ENCODE results near the gene SMG5. TPM values are rescaled to one million over a fixed set of nuclear protein-coding genes. Genes with fewer than 3 reads are reported as not detected.

Gene SMG5
- total RNA-seq, 2 experiments from 2014 or later = 87.9 to 88.9 TPM

DNA sequence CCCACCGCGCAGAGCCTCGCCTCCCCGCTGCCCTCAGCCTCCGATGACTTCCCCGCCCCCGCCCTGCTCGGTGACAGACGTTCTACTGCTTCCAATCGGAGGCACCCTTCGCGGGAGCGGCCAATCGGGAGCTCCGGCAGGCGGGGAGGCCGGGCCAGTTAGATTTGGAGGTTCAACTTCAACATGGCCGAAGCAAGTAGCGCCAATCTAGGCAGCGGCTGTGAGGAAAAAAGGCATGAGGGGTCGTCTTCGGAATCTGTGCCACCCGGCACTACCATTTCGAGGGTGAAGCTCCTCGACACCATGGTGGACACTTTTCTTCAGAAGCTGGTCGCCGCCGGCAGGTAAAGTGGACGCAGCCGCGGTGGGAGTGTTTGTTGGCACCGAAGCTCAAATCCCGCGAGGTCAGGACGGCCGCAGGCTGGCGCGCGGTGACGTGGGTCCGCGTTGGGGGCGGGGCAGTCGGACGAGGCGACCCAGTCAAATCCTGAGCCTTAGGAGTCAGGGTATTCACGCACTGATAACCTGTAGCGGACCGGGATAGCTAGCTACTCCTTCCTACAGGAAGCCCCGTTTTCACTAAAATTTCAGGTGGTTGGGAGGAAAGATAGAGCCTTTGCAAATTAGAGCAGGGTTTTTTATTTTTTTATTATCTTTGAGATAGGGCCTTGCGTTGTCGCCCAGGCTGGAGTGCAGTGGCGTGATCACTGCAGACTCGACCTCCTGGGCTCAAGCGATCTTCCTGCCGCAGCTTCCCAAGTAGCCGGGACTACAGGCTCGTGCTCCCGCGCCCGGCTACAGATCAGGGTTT lies 69.6 kb downstream of the SMG5 start, which contains the start of gene PMF1:
Gene PMF1 (plus strand): TSS at position 175 of the 811 bp plus-strand sequence. CDS start 9 bp downstream, at position 184.
- H2AFZ ChIP-seq (ENCODE audit: low read length) = peak within 1 kb of the TSS; percentile 78; the same call in 1 of the 2 replicates
- TSS peak; percentile 84 for BruUV-seq (replicated peaks)
- no peaks in the 10 kb centered on the region for H3K9me3 ChIP-seq (ENCODE audit: low read length)
- H3K4me3 ChIP-seq (ENCODE audit: low read depth, low read length, poor library complexity, severe bottlenecking) = peak within 1 kb of the TSS; percentile 78
- peak; percentile 96 for DNase-seq (ENCODE audit: low spot score)
- peaks cover 52% of the 10 kb centered on the region for H3K36me3 ChIP-seq (ENCODE audit: insufficient read depth, low read length)
- ChIA-PET POLR2A (interaction anchor here (0.5 to 2.9 kb wide), 18 partner anchors 9 to 111 kb away, joined by 3 to 18 read pairs (median 4); partner anchors contain the start of genes SEMA4A, SLC25A44 and SMG5), CTCF (ENCODE audit: unreplicated experiment) (interaction anchor here (0.6 to 1.0 kb wide), 5 partner anchors 9 to 61 kb away, joined by 3 to 11 read pairs (median 4); partner anchors contain the start of gene SLC25A44)
- TF ChIP-seq EZH2phosphoT487 (IDR thresholded peaks at IDR 0.05; ENCODE audit: borderline replicate concordance, low read depth, low read length) = no peak
- TF ChIP-seq, protein P1, sequence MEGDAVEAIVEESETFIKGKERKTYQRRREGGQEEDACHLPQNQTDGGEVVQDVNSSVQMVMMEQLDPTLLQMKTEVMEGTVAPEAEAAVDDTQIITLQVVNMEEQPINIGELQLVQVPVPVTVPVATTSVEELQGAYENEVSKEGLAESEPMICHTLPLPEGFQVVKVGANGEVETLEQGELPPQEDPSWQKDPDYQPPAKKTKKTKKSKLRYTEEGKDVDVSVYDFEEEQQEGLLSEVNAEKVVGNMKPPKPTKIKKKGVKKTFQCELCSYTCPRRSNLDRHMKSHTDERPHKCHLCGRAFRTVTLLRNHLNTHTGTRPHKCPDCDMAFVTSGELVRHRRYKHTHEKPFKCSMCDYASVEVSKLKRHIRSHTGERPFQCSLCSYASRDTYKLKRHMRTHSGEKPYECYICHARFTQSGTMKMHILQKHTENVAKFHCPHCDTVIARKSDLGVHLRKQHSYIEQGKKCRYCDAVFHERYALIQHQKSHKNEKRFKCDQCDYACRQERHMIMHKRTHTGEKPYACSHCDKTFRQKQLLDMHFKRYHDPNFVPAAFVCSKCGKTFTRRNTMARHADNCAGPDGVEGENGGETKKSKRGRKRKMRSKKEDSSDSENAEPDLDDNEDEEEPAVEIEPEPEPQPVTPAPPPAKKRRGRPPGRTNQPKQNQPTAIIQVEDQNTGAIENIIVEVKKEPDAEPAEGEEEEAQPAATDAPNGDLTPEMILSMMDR (conservative IDR thresholded peaks at IDR 0.05; ENCODE audit: low read length) = no peak
- peak within 1 kb of the TSS; percentile 74 for H3K27ac ChIP-seq (ENCODE audit: low read depth, low read length, poor library complexity, severe bottlenecking)
- H3K9me2 ChIP-seq (ENCODE audit: insufficient read depth, low read length) = no peaks in the 10 kb centered on the region
- H4K20me1 ChIP-seq (ENCODE audit: insufficient read depth, low read length) = no peaks in the 10 kb centered on the region
- peak within 1 kb of the TSS; percentile 90 for H3K4me2 ChIP-seq (ENCODE audit: low read length)
- H3K79me2 ChIP-seq (ENCODE audit: insufficient read depth, low read depth, low read length) = peaks cover 29% of the 10 kb centered on the region
- peaks cover 16% of the 10 kb centered on the region for H3K4me1 ChIP-seq (ENCODE audit: insufficient read depth, low read length, poor library complexity, severe bottlenecking)
- intact Hi-C loops (cut with micrococcal nuclease; ENCODE audit: unreplicated experiment) = loop anchor here (1.0 to 5.0 kb wide), 3 partner anchors 56 to 121 kb away; no protein-coding TSS in a partner anchor

DNA sequence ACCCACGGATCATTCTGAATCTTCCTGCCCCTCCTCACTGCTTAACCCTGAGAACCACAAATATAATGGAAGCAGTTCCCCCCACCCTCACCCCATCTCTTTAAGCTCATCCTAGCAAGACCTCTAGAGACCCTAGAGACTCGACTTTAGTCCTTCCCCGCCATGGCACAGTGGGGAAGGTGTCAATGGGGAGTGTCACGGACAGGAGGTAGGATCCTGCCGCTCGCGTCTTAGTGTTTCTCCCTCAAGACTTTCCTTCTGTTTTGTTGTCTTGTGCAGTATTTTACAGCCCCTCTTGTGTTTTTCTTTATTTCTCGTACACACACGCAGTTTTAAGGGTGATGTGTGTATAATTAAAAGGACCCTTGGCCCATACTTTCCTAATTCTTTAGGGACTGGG lies 70.5 kb downstream of the SMG5 start:
- DNase-seq (ENCODE audit: low spot score) = no peak
- intact Hi-C loops (cut with micrococcal nuclease; ENCODE audit: unreplicated experiment) = loop anchor here (2.0 to 5.0 kb wide), 2 partner anchors 55 to 120 kb away; no protein-coding TSS in a partner anchor
- peak overlapping the region; percentile 74 for H3K27ac ChIP-seq (ENCODE audit: low read depth, low read length, poor library complexity, severe bottlenecking)
- peaks cover 58% of the 10 kb centered on the region for H3K36me3 ChIP-seq (ENCODE audit: insufficient read depth, low read length)
- H3K4me3 ChIP-seq (ENCODE audit: low read depth, low read length, poor library complexity, severe bottlenecking) = peak overlapping the region; percentile 78
- ChIA-PET POLR2A (interaction anchor here (0.5 to 2.9 kb wide), 7 partner anchors 13 to 111 kb away, joined by 3 to 18 read pairs (median 9); no protein-coding TSS in a partner anchor), CTCF (ENCODE audit: unreplicated experiment) (interaction anchor here (1.0 kb wide), 1 partner anchor 18 kb away, joined by 4 read pairs; the partner anchor contains the start of gene SLC25A44)
- no peaks in the 10 kb centered on the region for H3K9me3 ChIP-seq (ENCODE audit: low read length)
- peak overlapping the region; percentile 90 for H3K4me2 ChIP-seq (ENCODE audit: low read length)
- no peaks in the 10 kb centered on the region for H4K20me1 ChIP-seq (ENCODE audit: insufficient read depth, low read length)
- peaks cover 16% of the 10 kb centered on the region for H3K4me1 ChIP-seq (ENCODE audit: insufficient read depth, low read length, poor library complexity, severe bottlenecking)
- peaks cover 25% of the 10 kb centered on the region for H3K79me2 ChIP-seq (ENCODE audit: insufficient read depth, low read depth, low read length)
- BruUV-seq (replicated peaks) = no TSS peak
- TF ChIP-seq, protein P1 (conservative IDR thresholded peaks at IDR 0.05; ENCODE audit: low read length) = no peak
- no peak for TF ChIP-seq EZH2phosphoT487 (IDR thresholded peaks at IDR 0.05; ENCODE audit: borderline replicate concordance, low read depth, low read length)
- peak overlapping the region; percentile 78; the same call in 1 of the 2 replicates for H2AFZ ChIP-seq (ENCODE audit: low read length)
- H3K9me2 ChIP-seq (ENCODE audit: insufficient read depth, low read length) = no peaks in the 10 kb centered on the region
